Stimulated activated CD4-positive, alpha-beta T cell treated with anti-CD3 and anti-CD28 coated beads, Interleukin-12 subunit alpha, Interleukin-12 subunit beta, amount 100 ng/mL, for 4 hours (primary cell): ENCODE measurements around the gene MAN1B1.
A peak's percentile ranks its signal among the peaks of the same experiment; 100 is the strongest.

ENCODE experiments used
- DNase-seq: peaks from one replicate; pipeline ENCODE4 v3.0.0-alpha.2; 2020

Gene MAN1B1

GRCh38 chr9:137088121-137088520 lies 1.3 kb downstream of the MAN1B1 start:
- no peak for DNase-seq

GRCh38 chr9:137089232-137089947 lies 2.6 kb downstream of the MAN1B1 start:
- no peak for DNase-seq

- DNase-seq = peak; percentile 81
These were observed 9.1 kb downstream of the MAN1B1 start for GRCh38 chr9:137095664-137096517.

GRCh38 chr9:137096785-137097546 lies 10.2 kb downstream of the MAN1B1 start:
- no peak for DNase-seq

GRCh38 chr9:137097761-137098462 lies 11.1 kb downstream of the MAN1B1 start:
- no peak for DNase-seq

GRCh38 chr9:137099231-137099630 lies 12.4 kb downstream of the MAN1B1 start:
- DNase-seq = no peak

GRCh38 chr9:137103206-137103999 lies 16.6 kb downstream of the MAN1B1 start:
- no peak for DNase-seq

GRCh38 chr9:137105814-137106661 lies 19.3 kb downstream of the MAN1B1 start:
- no peak for DNase-seq

- no peak for DNase-seq
These were observed 20.0 kb downstream of the MAN1B1 start for GRCh38 chr9:137106662-137107250.

GRCh38 chr9:137107312-137107921 lies 20.6 kb downstream of the MAN1B1 start:
- no peak for DNase-seq

GRCh38 chr9:137107982-137108381 lies 21.2 kb downstream of the MAN1B1 start:
- DNase-seq = no peak

GRCh38 chr9:137108608-137109249 lies 21.9 kb downstream of the MAN1B1 start:
- no peak for DNase-seq

GRCh38 chr9:137109250-137110146 lies 22.7 kb downstream of the MAN1B1 start:
- DNase-seq = no peak

GRCh38 chr9:137110147-137110910 lies 23.5 kb downstream of the MAN1B1 start:
- DNase-seq = no peak

GRCh38 chr9:137110911-137111787 lies 24.4 kb downstream of the MAN1B1 start:
- DNase-seq = no peak

- no peak for DNase-seq
These were observed 25.2 kb downstream of the MAN1B1 start for GRCh38 chr9:137111788-137112563.
